GM19324 (cell line): ENCODE data around the gene CACNA1B.

Experiments
- ATAC-seq: cut with Tn5 transposase; IDR thresholded peaks from one replicate; pipeline ENCODE4 v1.9.1; 2021; ENCODE audit warnings: mild to moderate bottlenecking, moderate library complexity; ENCODE audit not compliant: unreplicated experiment, low FRiP score

The CACNA1B gene

DNA sequence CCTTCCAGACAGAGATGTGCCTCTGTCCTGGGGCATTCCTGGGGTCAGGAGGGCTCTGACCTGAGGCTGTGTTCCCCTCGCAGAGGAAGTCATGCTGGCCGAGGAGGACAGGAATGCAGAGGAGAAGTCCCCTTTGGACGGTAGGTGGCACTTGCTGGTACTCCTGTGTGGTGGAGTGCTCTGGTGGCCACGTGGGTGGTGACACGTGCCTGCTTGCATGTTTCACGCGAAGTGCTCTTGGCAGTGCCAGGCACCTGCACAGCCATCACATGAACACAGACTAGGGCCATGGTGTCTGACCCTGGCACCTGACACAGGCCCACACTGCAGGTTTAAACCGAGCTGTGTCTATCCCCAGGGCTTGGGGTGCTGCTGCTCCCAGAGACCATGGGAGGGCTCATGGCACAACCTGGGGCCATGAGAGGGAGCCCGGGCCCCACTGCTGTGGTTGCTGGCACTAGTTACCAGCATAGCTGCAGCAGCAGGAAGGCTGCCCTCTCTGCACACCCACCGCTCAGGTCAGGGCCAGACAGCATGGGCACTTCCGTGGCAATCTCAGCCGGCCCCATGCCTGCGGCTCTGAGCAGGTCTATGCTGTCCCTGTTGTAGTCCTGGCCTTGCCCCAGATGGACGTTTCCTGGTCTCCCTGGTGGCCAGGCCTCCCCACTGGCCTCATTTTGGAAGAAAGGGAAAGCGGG is 79.3 kb downstream of the CACNA1B start:
- no peak for ATAC-seq

DNA sequence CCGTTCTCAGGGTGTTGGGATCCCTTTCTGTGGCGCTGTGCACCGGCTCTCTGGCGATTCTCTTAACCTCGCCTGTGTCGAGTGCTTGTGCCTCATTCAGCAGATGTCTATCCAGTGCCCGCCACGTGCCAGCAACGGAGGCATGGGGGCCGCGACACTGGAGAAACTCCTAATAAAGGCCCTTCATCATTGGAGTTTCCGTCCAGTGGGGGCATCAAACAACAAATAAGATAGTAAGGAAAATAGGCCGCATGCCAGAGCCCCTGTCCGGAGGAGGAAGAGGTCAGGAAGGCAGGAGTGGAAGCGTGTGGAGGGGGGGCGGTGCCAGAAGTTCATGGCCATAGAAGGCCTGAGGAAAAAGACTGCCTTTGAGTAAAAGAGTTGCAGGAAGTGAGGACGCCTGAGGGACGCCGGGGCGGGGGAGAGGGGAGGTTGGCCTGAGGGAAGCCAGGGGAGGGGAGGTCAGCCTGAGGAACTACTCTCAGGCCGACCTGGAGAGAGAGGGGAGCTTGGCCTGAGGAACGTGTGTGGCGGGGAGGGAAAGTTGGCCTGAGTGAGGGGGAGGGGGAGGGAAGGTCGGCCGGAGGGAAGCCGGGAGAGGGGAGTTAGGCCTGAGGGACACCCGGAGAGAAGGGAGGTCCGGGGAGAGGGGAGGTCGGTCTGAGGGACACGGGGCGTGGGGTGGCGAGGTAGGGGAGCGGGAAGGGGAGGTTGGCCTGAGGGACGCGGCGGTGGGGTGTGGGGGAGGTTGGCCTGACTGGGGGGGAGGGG is 82.2 kb downstream of the CACNA1B start:
- no peak for ATAC-seq

DNA sequence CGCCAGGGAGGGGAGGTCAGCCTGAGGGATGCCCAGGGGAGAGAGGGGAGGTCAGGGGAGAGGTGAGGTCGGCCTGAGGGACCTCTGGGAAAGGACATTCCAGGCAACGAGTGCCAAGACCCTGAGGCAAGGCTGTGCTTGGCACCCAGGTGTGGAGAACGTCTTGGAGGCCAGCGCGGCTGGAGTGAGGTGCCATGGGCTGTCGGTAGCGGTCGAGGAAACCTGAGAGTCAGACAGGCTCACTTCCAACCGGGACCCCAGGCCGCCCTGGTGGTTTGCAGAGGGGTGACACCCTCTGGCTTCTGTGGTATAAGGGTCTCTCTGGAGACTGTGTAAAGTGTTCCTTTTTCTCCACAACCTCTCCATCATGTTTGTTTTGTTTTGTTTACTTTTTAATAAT is 82.9 kb downstream of the CACNA1B start:
- ATAC-seq = no peak

GRCh38 chr9:137963525-137963924 is 85.9 kb downstream of the CACNA1B start:
- ATAC-seq = no peak

DNA sequence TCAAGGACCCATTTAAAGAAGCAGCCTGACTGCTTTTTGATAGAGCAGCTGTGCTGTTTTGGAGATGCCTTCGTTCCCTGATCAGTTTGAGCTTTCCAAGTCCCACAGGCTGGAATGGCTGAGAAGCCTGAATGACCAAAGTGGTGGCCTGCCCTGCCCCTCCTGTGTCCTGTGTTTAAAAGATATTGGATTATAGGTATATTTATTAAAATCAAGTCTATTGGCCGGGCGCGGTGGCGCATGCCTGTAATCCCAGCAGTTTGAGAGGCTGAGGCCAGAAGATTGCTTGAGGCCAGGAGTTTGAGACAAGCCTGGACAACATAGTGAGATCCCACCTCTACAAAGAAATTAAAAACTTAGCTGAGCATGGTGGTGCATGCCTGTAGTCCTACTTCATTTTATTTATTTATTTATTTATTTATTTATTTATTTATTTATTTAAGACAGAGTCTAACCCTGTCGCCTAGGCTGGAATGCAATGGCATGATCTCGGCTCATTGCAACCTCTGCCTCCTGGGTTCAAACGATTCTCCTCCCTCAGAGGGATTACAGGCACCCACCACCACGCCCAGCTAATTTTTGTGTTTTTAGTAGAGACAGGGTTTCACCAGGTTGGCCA is 87.7 kb downstream of the CACNA1B start:
- ATAC-seq = no peak

- no peak for ATAC-seq
These were observed 89.8 kb downstream of the CACNA1B start for GRCh38 chr9:137967280-137967953.

- no peak for ATAC-seq
These were observed 90.7 kb downstream of the CACNA1B start for GRCh38 chr9:137968235-137968634.

- no peak for ATAC-seq
These were observed 91.4 kb downstream of the CACNA1B start for GRCh38 chr9:137969008-137969407.

DNA sequence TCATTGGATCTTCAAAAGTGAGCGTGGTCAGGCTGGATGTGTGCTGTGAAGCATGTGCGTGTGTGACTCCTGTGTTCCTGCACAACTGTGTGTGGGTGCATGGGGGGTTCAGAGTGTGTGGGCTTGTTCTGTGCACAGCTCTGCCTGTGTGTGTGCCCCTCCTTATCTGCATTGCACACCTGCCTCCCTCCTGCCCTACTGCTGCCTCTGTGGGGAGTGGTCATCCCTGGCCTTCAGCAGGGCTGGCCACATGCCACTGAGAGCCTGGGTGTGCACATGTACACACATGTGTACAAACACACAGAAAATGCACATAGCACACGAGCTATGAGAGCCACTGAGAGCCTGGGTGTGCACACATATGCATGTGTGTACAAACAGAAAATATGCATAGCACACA is 92.1 kb downstream of the CACNA1B start:
- no peak for ATAC-seq

- no peak for ATAC-seq
These were observed 92.5 kb downstream of the CACNA1B start for GRCh38 chr9:137970098-137970497.

- no peak for ATAC-seq
These were observed 93.3 kb downstream of the CACNA1B start for GRCh38 chr9:137970686-137971476.

DNA sequence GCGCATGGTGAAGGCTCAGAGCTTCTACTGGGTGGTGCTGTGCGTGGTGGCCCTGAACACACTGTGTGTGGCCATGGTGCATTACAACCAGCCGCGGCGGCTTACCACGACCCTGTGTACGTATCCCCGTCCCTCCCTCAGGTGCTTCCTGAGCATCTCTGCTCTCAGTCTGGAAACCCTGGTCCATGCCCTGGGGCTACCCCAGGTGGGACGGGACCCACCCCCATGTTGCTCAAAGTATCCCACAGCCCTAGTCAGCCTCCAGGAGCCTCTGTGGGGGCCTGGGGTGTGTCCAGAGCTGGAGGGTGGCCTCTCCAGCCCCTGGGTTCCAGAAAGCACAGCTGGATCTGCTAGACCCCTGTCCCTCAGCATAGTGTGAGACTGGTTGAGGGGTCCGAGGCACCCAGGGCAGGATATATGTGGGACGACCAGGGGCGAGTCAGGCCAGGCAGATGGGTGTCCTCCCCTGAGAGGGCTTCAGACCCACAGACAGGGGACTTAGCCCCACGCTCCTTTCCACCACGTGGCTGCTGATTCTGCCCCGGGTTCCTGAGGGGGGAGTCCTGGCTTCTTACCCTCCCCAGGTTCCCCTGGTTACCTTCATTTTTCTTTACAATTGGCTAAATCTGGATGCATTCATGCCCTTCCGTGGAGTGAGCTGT is 94.0 kb downstream of the CACNA1B start:
- no peak for ATAC-seq

DNA sequence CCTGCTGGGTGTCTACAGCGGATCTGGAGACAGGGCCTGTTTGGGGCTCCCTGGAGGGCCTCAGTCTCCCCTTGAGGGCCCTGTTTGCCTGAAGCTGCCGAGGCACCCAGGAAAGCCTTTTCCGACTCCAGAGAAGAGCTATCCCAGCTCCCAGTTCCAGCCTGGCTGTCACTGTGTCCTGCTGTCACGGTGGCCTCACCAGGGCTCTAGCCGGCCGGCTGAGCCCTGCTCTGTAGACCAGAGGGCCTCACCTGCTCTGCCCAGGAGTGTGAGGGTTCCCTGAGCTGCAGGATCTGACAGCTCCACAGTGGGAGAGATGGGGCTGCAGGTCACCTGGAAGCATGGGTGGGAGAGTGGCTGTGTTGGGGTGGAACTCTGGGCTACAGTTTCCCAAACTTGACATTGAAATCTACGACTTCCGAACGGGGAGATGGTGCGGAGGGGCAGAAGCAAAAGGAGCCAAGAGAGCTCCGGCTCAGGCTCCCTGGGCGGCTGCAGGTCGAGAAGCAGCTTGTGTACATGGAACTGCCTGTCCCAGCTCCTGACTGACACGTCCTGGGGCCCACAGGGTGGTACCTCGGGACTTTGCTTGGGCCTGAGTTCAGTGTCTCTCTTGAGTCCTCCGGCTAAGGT is 94.9 kb downstream of the CACNA1B start:
- ATAC-seq = no peak

- no peak for ATAC-seq
These were observed 95.4 kb downstream of the CACNA1B start for GRCh38 chr9:137972988-137973470.

- ATAC-seq = no peak
These were observed 96.3 kb downstream of the CACNA1B start for GRCh38 chr9:137973829-137974416.

- no peak for ATAC-seq
These were observed 97.4 kb downstream of the CACNA1B start for GRCh38 chr9:137974746-137975526.

- no peak for ATAC-seq
These were observed 97.9 kb downstream of the CACNA1B start for GRCh38 chr9:137975527-137975913.

GRCh38 chr9:137975936-137976565 is 98.5 kb downstream of the CACNA1B start:
- ATAC-seq = no peak
